Measurements from ENCODE around the gene TTC1.

TTC1 gene

DNA sequence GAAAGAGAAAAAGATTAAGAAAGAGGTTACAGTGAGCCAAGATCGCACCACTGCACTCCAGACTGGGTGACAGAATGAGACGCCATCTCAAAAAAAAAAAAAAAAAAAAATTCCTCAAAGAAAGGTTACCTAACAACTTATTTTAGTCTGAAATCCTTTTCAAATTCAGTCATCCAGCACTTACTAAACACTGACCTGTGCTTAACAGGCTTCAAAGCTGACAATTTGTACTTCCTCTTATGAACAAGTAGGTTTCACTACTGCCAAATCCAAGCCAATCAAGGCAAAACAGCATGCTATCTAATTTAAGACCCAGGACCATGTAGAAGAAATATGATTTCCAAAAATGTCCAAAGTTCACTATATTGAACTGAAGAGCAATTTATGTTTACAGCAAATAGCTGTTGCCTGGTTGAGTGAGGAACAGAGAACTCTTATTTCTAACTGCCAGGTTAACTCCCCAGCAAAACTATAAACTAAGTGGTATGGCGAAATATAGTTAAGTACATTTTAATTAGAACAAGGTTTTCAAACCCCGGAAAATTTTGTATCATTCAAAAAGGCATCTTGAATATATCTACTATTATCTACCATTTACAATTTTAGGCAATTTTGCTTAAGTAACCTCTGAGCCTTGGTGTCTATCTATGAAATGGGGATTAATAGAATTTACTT lies 96.9 kb downstream of the TTC1 start:
- Mint-ChIP-seq H3K4me1 (ENCODE audit: low read depth) (peaks cover 30% of the 10 kb centered on the region), H3K27me3 (no peaks in the 10 kb centered on the region), H3K9me3 (no peaks in the 10 kb centered on the region), H3K27ac (peak overlapping the region; percentile 62), H3K4me3 (no peak overlapping the region), H3K36me3 (ENCODE audit: low read depth) (peaks cover 79% of the 10 kb centered on the region)
- no peak for DNase-seq

DNA sequence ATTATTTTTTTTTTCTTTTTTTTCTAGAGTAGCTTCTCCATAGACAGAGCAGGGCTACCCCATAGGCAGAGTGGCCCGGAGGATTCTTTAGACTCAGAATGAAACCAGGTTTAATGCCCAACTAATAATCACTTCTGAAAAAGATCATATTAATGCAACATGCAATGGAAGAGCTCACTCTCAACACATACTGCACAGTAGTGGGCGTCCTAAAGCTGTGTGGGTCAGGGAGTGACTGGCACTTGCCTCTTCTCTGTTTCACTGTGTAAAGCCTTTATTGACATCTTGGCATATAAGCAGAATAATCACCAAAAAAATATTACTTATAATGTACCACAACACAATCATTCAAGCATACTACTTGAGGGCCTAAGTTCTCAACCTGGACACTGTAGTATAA lies 99.2 kb downstream of the TTC1 start:
- Mint-ChIP-seq H3K27ac (no peak overlapping the region), H3K4me3 (no peak overlapping the region), H3K27me3 (no peaks in the 10 kb centered on the region), H3K9me3 (no peaks in the 10 kb centered on the region), H3K36me3 (ENCODE audit: low read depth) (peaks cover 82% of the 10 kb centered on the region), H3K4me1 (ENCODE audit: low read depth) (peaks cover 34% of the 10 kb centered on the region)
- no peak for DNase-seq

All from activated T-cell treated with anti-CD3 and anti-CD28 coated beads, Interleukin-2, amount 50 U/mL, for 24 hours (primary cell).